Prostate gland (tissue), 2 donors: ENCODE results near the gene PRMT3.

ENCODE experiments used
- POLR2A ChIP-seq: fragments of 450-650 bp; IDR thresholded peaks from one replicate; pipeline ENCODE4 v1.6.1; 2016; ENCODE audit warnings: antibody characterized with exemption, mild to moderate bottlenecking
- POLR2AphosphoS5 ChIP-seq: sonication (generic); formaldehyde crosslinking; IDR thresholded peaks from one replicate; pipeline ENCODE4 v1.6.1; 2017; ENCODE audit warnings: antibody characterized with exemption
- TF ChIP-seq, protein P1 (sequence below), 4 experiments: fragments of 200-600 bp in 2 of 4; fragments of 450-650 bp in 2 of 4; sonication (generic) in 2 of 4; IDR thresholded peaks; 1 replicate in 3 of 4; 2 replicates in 1 of 4; pipeline ENCODE4 v1.5.1; 2016 to 2019; ENCODE audit warnings: antibody characterized with exemption in 4 of 4, mild to moderate bottlenecking in 2 of 4, moderate library complexity in 2 of 4

DNA sequence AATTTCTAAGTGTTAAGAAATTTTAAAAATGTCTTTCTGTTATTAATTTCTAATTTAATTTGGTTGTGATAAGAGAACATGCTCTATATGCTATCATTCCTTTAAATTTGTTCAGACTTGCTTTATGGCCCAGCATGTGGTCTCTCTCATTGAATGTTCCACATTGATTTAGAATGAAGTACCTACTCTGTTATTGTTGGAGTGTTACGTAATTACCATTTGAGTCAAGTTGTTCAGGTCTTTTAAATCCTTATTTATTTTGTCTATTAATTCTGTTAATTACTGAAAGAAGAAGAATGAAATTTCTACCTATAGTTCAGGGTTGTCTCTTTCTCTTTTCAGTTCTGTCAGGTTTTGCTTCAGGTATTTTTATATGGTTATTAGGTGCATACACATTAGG, 57.0 kb downstream of the PRMT3 start:
- TF ChIP-seq, protein P1, sequence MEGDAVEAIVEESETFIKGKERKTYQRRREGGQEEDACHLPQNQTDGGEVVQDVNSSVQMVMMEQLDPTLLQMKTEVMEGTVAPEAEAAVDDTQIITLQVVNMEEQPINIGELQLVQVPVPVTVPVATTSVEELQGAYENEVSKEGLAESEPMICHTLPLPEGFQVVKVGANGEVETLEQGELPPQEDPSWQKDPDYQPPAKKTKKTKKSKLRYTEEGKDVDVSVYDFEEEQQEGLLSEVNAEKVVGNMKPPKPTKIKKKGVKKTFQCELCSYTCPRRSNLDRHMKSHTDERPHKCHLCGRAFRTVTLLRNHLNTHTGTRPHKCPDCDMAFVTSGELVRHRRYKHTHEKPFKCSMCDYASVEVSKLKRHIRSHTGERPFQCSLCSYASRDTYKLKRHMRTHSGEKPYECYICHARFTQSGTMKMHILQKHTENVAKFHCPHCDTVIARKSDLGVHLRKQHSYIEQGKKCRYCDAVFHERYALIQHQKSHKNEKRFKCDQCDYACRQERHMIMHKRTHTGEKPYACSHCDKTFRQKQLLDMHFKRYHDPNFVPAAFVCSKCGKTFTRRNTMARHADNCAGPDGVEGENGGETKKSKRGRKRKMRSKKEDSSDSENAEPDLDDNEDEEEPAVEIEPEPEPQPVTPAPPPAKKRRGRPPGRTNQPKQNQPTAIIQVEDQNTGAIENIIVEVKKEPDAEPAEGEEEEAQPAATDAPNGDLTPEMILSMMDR (IDR thresholded peaks at IDR 0.05) = no peak
- TF ChIP-seq POLR2A (no peak), POLR2AphosphoS5 (no peak)
